Cortex of kidney (tissue), 1 donor: ENCODE measurements around the gene REEP1.
"Not testable (repeated sequence)": the region's sequence is repeated elsewhere in the genome, so short reads cannot be mapped to it uniquely, and the experiment has no call there.

Source experiments
- DNase-seq: peaks from one replicate; lab custom pipeline; 2025; lab: John Stamatoyannopoulos, UW

Gene REEP1

DNA sequence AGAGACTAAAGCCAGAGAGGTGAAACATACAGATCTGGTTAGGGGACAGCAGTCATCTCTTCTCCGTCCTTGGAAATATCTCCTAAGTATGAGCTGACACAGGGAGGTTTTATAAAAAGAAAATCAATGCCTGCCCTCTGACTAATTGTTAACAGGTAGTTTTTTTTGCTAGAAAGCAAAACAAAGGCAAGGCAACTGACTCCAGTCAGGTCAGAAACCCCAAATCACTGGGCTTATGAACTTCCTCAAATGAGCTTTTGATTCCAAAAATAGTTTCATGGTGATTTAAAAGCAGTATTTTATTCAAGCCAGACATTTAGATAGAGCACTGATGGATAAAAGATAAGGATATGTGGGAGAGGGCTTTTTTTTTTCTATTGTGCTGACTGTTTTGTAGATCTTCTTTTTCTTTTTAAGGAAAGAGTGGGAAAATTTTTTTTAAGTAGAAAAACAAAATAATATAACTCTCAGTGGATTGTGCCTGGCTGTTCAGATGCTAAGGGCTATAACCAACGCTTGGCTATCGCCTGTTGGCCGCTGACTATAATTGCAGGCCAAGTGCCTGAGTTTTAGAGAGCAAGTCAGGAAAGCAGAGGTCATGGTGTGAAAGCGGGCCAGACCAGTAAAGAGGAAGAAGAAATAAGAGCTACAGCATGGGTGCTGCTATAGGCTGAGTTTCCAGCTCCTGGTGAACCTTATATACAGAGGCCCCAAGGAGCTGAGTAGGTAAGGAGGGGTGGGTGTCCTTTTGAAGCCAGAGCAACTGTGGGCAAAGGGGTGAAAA lies 93.3 kb downstream of the REEP1 start:
- DNase-seq = no peak

DNA sequence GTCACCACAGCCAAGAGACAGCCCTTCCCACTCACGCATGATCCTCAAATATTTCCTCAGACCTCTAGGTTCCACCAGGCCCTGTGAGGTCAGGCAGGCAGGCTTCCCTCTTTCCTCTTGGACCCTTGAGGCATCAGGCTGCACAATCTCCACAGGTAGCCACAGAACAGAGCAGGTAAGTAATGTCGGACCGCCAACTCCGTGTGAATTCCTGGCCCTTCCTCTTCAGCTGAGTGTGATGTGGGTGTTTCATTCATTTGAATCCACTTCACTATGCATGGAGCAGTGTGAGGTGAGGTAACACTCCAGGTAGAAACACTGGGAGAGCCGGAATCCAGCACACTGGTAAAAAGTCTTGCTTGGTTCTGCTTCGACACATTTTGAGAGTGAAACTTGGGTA lies 94.2 kb downstream of the REEP1 start:
- no peak for DNase-seq

DNA sequence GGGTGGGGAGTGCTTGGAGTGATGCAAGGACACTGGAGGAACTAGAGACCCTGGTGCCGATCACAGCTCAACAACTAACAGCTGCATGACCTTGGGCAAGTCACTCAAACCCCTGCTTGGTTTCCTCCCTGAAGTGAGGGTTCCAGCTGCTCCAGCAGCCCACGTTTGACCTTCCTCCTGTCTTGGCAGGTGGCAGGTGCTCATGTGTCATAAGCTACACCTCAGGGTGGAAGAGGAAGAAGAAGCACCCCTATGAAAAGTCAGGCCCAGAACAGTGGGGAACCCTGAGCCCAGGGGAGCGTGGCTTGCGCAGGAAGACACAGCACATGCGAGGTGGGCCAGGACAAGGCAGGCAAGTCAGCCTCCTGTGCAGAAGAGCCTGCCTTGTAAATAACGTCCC lies 95.8 kb downstream of the REEP1 start:
- DNase-seq = no peak

DNA sequence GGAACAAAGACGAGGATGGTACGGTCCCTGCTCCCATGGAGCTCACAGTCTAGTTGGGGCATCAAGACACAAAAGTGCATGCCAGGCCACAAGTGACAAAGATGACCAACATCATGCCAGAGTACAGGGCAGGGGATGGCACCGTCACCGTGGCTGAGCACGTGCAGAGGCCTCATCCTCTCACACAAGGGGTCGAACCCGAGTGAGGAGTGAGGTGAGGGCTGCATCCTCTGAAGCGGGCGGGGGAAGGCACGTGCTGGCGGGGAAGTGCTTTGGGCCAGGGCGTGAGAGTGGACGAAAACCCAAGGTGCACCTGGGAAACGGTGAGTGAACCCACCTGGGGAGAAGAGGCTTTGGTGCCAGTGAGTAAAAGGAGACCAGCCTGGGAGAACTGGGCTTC lies 97.2 kb downstream of the REEP1 start:
- DNase-seq = no peak

DNA sequence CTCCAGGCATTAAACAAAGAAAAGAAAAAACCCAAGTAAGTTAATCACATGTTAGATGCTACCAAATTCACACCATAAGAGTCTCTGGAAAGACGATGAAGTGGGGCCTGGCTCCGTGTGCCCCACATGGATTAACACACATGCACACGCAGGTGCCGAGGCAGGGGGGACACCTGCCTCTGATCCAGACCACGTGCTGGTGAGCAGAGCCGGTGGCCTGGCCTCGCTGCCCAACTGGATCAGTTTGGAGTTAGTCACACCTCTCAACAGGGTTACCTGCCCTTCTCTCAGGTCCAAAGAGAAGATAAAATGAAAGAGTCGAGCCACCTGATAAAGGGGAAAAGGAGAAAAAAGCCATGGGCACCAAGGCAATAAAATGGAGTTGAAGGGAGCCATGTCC lies 97.7 kb downstream of the REEP1 start:
- no peak for DNase-seq

DNA sequence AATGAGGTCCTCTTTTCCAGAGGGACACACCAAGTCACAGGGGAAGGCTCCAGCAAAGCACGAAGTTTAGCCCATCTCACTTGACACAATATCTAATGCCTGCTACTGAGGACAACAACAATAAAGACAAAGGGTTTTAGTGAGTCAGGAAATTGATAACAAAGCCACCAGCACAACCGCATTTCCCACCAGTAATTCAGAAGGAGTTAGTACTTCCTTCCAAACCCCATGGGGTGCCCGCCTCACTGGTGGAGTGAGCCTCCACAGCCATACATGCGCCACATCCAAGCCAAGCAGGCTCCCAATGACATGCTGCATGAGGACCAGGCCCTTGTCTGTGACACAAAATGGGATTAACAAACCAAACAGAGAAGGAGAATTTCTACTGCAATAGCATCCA lies 98.1 kb downstream of the REEP1 start:
- DNase-seq = no peak

DNA sequence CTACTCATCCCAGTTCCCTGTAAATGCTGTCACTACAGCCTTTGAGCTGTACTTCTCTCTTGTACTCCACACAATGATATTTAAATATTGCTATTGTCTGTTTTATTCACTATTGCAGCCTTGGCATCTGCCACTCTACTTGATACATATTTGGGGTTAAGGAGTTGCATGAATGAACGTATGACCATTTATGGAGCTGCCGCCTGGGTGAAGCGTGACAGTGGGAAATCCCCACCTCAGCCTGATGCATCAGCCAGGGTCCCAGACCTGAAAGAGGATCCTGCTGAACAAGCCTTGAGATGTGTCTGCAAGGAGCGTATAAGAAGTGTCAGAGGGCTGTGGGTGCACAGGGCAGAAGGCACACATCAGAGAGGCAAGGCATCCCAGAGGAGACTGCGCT lies 99.1 kb downstream of the REEP1 start:
- no peak for DNase-seq

DNA sequence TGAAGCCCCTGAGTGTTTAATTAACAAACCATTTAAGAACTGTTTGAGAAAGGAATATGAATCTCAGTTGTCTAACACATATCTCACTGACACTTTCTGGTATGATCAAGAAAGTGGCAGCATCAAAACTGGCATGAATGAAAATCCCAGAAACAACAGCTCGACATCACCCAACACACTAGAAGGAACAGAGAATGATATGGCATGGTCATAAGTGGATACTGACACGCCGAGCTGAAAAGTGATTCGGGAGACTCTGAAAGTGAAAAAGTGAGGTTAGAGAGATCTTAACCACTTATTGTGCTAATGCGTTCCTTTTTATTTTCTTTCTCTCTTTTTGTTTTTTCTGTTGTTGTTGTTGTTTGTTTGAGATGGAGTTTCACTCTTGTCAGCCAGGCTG lies 100.3 kb downstream of the REEP1 start:
- DNase-seq = no peak

DNA sequence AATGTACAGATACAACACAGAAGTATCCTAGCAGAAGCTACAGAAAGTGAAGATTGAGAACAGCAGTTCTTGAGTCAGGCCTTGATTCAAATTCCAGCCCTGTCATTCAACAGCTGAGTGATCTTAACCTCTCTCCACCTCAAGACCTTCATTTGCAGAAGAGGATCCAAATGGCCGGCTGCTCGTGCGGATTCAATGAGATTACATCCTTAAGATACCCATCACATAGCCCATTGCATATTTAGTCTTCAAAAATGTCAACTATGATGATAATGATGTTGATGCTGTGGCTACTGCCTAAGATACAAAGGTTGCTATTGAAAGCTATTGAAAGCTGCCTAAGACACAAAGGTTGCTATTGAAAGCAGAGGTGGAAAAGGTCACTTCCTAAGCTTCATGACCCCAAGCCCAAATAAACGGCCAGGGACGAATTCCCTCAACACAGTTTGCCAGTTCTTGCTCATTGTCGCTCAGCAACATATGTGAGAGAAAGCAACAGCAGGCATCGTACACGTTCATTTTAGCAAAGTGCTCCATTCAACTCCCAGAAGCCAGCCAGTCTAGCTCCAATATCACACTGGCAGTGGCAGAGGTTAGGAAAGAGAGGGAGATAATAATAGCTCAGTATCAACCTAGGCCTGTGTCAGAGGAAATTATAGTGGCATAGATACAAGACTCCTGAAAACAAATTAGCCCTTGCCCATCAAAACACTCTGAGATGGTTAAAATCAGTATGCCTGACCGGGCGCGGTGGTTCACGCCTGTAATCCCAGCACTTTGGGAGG lies 102.0 kb downstream of the REEP1 start:
- no peak for DNase-seq

DNA sequence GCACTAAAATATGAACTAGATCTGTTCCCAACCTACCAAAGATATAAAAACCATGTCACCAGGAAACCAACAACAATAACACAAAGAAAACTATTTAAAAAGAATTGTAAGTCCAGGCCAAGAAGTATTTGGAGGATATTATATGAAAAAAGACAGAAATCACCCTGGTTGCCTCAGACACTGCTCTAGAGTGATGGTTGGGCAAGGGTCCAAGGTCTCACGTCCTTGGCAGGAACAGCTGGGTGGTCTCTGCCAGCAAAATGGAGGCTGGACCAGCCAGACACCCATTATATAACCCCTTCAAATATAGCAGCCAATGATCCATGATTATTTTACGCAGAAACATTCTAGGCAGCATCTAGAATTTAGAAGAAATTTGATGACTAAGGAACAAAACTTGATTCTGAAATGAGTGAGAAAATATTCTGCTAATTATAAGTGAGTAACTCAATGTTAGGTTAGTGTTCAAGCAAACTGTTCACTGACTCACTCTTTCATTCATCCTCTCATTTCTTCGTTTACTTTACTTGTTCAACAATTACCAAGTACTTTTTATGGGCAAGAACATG lies 102.8 kb downstream of the REEP1 start:
- DNase-seq = no peak

DNA sequence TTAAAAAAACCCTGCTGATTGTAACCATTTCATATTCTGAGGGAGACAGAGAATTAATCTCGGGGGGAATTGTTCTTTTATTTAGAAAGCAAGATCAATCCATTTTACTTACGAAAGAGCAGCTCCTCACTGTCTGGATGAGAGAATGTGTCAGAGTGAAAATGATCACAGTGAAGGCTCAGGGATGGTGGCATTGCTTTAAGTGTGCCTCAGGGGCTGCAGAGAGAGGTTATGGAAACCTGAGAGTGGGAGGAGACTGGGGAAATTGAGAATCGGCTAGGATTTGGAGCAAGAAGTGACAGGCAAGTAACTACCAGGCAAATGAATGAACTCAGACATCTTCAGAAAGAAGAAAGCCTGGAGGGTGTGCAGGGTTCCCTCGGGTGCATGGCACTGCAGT lies 104.0 kb downstream of the REEP1 start:
- DNase-seq = no peak

DNA sequence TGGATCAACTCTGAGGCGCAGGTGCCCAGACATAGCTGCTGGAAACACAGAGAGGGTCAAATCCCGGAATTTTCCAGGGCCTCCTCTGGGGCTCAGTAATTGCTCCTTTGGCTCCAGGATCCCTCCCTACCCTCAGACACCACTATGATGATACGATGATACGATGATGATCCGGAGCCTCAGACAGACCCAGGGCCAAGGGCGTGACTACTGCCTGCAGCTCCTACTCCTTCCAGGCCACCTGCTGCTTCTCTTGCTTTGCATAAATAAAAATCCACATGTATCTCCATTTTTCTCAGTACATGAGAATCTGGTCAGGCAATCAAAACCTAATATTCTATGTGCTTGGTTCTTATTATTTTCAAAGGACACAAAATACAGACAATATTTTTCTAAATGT lies 104.5 kb downstream of the REEP1 start:
- no peak for DNase-seq

DNA sequence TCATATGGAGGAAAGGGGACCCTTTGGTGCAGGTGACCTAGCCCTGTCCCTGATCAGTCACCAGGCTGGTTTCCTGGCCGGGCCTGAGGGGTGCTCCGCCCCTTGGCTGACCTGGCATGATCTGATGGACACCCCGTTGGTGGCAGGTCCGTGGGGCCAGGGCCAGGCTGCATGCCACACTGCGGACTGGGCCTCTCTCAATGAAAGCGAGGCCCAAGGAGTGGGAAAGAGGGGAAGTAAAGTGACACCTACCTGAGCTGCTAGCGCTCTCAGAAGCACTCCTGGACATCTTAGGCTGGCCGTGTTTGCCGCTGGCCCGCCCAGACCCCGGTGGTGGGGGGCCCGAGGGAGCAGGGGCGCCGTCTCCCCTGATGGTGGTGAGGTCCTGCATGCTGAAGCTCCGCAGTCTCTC lies 105.0 kb downstream of the REEP1 start:
- no peak for DNase-seq

DNA sequence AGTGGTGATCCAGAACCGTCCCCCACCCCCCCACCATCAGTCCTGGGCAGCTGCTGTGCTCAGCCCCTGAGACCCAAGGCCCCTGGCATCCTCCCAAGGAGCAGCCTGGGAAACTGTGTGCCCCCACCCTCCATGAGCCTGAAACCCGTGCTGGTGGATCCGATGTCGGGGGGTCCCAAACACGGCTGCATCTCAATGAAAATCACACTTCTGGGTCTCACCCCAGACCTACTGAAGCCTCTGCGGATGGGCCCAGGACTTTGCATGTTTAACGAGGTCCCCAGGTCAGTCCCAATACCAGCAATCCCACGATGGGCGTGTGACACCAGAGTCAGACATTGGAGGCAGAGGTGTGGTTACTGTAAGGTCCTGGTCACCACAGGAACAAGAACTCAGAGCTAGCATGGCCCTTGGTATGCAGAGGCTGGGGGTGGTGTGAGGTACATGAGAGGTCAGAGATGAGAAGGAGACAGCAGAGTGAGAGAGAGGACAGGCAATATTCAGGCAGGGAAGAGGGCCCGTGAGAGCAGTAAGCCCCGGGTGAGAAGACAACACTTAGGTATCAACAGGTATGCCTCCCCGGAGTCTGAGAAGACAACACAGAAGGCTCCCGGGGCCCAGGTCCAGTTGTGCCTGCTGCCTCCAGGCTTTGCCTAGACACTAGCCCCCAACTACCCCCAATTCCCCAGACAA lies 105.6 kb downstream of the REEP1 start:
- DNase-seq = no peak

DNA sequence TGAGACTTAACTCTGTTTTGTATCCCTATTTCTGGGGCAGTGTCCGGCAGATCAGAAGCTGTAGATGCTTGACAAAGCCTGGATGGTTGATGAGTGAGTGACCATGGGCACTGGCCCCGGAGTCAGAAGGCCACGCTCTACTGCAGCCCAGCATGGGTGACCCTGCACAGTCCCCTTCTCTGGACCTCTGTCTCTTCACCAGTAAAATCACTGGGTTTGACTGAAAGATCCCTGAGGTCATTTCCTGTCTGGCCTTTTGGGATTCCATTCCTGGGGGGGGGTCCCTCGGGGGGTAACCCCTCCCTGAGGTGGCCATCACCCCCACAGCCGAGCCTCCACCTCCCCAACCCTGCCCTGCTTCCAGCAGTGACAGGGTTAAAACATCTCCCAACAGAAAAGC lies 106.5 kb downstream of the REEP1 start:
- no peak for DNase-seq

DNA sequence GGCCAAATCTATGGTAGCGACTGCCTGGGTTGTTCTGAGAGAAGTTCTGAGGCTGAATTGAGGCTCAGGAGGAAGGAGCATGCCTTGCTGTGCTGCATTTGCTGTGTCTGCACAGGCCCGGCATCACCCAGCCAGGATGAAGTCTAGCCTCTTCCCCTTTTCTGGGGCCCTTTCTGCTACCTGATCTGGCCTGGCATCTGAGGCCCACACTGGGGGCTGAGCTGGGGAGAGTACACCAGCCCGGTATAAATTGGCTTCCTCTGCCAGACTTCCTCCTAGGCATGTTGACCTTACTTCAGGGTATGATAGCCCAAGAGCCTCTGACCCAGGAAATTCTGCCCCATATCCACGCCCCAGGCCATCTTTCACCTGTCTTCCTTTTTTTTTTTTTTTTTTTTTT lies 108.2 kb downstream of the REEP1 start:
- DNase-seq = no peak

DNA sequence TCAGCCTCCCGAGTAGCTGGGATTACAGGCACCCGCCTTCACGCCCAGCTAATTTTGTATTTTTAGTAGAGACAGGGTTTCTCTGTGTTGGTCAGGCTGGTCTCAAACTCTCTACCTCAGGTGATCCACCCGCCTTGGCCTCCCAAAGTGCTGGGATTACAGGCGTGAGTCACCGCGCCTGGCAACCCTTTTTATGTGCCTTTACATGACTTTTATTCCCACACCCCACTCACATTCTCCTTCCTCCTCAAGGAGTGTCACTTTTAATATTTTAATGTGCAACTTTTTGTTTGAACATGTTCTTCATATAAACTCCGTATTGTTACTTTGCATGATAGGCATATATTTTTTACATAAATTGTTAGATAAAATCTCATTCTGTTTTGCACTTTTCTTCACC lies 108.9 kb downstream of the REEP1 start:
- DNase-seq = not testable (repeated sequence)

DNA sequence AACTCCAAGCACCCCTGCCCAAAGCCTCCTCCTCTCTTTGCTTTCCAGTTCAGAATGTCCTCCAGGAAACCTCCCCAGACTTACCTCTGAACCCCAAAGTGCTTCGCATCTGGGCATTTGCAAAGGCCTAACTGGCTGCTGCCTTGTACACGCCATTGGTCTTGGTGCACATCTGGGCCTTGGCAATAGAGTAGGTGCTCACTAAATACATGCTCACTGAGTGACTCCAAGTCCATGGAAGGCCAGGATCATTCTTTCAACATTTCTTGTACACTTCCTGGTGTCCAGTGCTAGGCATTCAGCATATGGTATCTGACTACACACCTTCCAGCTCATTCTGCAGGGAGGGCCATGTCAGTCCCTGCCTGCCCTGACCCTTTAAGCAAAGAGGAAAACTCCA lies 109.7 kb downstream of the REEP1 start:
- no peak for DNase-seq

DNA sequence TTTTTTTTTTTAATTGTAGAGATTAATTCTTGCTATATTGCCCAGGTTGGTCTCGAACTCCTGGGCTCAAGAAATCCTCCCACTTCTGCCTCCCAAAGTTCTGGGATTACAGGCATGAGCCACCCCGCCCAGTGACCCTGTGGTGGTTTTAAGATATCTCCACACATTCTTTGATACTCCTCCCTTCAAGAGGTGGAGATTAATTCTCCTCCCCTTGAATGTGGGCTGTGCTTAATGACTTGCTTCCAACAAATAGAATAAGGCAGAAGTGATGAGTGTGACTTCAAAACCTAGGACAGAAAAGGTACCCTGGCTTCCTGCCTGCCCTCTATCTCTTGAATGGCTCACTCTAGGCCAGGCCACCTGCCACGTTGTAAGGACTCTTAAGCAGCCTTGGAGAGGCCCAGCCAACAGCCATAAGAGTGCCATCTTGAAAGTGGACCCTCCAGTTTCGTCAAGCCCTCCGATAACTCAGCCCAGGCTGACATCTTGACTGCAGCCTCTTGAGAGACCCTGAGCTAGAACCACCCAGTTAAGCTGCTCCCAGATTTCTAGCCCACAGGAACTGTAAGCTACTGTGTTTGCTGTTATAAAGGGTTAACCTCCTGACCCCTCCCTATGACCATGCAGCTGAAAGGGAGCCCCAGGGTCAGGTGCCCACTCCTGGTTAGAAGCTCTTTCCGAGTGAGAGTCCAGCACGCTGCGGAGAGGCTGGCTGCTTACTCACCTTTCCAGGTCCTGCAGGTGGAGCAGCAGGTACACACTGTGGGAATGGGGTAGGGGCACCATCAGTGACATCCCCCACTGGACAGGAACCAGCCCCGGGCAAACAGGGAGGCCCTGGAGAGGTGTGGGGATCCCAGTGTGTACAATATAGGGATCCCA lies 110.5 kb downstream of the REEP1 start:
- no peak for DNase-seq

DNA sequence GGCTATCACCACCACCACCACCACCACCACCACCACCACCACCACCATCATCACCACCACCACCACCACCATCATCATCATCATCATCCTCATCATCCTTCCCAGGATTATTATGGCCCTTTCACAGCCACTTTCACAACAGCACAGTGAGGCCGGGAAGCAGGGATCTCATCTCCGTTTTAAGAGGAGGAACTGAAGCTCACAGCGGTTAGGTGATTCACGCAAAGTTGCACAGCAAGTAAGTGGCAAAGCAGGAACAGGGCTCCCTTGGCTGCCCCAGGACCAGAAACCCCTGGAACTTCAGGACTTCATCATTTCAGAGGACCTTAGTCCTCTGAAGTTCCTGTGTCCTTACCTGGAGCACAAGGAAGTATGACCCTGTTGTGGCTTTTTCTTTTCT lies 111.4 kb downstream of the REEP1 start:
- no peak for DNase-seq

DNA sequence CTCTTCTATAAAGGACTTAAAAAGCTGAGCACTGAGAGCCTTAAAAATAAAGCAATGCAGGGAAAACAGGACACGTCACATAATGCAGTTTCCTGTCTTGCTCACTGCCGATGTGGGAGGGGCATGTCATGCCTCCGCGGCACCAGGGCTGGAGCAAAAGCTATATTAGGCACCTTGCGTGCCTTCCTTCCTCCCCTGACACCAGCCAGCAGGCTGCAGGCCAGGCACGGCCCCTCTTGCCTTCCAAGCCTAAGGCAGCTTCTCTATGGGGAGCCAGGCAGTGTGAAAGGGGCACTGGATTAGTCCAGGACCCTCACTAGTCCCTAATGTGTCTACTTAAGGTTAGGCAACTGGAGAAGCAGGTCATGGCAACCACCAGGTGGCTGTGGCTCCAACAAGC lies 111.8 kb downstream of the REEP1 start:
- DNase-seq = no peak
